ENCODE data around the gene SASS6. TPM values are rescaled to one million over a fixed set of nuclear protein-coding genes. Genes with fewer than 3 reads are reported as not detected.

Gene SASS6
- total and polyA plus RNA-seq, 4 donors, result 0.55 to 5.9 (median 1.3) TPM

DNA sequence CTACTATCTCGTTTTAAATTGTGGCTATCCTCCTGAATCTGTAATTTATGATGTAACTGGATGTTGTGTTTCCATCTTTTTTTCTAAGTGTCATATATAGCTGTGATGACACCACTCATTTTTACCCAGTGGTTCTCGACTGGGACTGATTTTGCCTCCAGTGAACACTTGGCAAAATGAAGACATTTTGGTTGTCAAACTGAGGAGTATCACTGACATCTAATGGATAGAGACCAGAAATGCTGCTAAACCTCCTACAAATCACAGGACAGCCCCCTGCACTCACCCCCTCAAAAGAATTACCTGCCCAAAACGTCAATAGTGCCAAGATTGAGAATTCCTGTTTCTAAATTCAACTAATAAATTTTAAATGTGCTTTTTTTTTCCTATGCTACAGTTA, 2.1 kb upstream of the SASS6 start:
- WGBS, result 77% methylated on average over 3 of the region's 3 CpGs
- Histone ChIP-seq H3K4me3 (ENCODE audit: low read depth in 1 of 3, low read length in 3 of 3) (no peak overlapping the region), H3K4me1 (ENCODE audit: control insufficient read depth in 4 of 4, insufficient read depth in 4 of 4, low read length in 3 of 4) (peaks cover 11 to 24% (median 21%) of the 10 kb centered on the region in 4 donors), H3K9me3 (ENCODE audit: control insufficient read depth in 4 of 4, low read length in 3 of 4) (no peaks in the 10 kb centered on the region), H3K27me3 (ENCODE audit: control insufficient read depth in 4 of 4, insufficient read depth in 4 of 4, low read length in 3 of 4) (no peaks in the 10 kb centered on the region), H3K27ac (ENCODE audit: low read depth in 1 of 2, low read length in 2 of 2) (no peak overlapping the region), H3K36me3 (ENCODE audit: control insufficient read depth in 4 of 4, insufficient read depth in 3 of 4, low read depth in 1 of 4, low read length in 3 of 4) (peaks cover 4 to 23% (median 16%) of the 10 kb centered on the region in 4 donors), H3K9ac (ENCODE audit: low read depth in 1 of 2, low read length in 2 of 2) (no peak overlapping the region)
- TF ChIP-seq, protein P1, sequence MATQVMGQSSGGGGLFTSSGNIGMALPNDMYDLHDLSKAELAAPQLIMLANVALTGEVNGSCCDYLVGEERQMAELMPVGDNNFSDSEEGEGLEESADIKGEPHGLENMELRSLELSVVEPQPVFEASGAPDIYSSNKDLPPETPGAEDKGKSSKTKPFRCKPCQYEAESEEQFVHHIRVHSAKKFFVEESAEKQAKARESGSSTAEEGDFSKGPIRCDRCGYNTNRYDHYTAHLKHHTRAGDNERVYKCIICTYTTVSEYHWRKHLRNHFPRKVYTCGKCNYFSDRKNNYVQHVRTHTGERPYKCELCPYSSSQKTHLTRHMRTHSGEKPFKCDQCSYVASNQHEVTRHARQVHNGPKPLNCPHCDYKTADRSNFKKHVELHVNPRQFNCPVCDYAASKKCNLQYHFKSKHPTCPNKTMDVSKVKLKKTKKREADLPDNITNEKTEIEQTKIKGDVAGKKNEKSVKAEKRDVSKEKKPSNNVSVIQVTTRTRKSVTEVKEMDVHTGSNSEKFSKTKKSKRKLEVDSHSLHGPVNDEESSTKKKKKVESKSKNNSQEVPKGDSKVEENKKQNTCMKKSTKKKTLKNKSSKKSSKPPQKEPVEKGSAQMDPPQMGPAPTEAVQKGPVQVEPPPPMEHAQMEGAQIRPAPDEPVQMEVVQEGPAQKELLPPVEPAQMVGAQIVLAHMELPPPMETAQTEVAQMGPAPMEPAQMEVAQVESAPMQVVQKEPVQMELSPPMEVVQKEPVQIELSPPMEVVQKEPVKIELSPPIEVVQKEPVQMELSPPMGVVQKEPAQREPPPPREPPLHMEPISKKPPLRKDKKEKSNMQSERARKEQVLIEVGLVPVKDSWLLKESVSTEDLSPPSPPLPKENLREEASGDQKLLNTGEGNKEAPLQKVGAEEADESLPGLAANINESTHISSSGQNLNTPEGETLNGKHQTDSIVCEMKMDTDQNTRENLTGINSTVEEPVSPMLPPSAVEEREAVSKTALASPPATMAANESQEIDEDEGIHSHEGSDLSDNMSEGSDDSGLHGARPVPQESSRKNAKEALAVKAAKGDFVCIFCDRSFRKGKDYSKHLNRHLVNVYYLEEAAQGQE (IDR thresholded peaks at IDR 0.05), result no peak
- TF ChIP-seq FOXA2 (IDR thresholded peaks at IDR 0.05), result no peak
- TF ChIP-seq, protein P2, sequence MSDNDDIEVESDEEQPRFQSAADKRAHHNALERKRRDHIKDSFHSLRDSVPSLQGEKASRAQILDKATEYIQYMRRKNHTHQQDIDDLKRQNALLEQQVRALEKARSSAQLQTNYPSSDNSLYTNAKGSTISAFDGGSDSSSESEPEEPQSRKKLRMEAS (IDR thresholded peaks at IDR 0.05), result no peak
- TF ChIP-seq TAF1 (conservative IDR thresholded peaks at IDR 0.05), result no peak
- no peak for TF ChIP-seq RAD21 (IDR thresholded peaks at IDR 0.05)
- no peak for TF ChIP-seq GABPA (IDR thresholded peaks at IDR 0.05 in 1 of 2, conservative IDR thresholded peaks at IDR 0.05 in 1 of 2)
- TF ChIP-seq, protein P3, sequence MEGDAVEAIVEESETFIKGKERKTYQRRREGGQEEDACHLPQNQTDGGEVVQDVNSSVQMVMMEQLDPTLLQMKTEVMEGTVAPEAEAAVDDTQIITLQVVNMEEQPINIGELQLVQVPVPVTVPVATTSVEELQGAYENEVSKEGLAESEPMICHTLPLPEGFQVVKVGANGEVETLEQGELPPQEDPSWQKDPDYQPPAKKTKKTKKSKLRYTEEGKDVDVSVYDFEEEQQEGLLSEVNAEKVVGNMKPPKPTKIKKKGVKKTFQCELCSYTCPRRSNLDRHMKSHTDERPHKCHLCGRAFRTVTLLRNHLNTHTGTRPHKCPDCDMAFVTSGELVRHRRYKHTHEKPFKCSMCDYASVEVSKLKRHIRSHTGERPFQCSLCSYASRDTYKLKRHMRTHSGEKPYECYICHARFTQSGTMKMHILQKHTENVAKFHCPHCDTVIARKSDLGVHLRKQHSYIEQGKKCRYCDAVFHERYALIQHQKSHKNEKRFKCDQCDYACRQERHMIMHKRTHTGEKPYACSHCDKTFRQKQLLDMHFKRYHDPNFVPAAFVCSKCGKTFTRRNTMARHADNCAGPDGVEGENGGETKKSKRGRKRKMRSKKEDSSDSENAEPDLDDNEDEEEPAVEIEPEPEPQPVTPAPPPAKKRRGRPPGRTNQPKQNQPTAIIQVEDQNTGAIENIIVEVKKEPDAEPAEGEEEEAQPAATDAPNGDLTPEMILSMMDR (IDR thresholded peaks at IDR 0.05; ENCODE audit: low read depth, low read length, missing input control), result no peak
- no peak for TF ChIP-seq FOXA1 (IDR thresholded peaks at IDR 0.05)
- no peak for TF ChIP-seq YY1 (IDR thresholded peaks at IDR 0.05)
- no peak for TF ChIP-seq HNF4A (conservative IDR thresholded peaks at IDR 0.05)
- TF ChIP-seq, protein P4, sequence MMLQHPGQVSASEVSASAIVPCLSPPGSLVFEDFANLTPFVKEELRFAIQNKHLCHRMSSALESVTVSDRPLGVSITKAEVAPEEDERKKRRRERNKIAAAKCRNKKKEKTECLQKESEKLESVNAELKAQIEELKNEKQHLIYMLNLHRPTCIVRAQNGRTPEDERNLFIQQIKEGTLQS (IDR thresholded peaks at IDR 0.05), result no peak
- TF ChIP-seq, protein P5, sequence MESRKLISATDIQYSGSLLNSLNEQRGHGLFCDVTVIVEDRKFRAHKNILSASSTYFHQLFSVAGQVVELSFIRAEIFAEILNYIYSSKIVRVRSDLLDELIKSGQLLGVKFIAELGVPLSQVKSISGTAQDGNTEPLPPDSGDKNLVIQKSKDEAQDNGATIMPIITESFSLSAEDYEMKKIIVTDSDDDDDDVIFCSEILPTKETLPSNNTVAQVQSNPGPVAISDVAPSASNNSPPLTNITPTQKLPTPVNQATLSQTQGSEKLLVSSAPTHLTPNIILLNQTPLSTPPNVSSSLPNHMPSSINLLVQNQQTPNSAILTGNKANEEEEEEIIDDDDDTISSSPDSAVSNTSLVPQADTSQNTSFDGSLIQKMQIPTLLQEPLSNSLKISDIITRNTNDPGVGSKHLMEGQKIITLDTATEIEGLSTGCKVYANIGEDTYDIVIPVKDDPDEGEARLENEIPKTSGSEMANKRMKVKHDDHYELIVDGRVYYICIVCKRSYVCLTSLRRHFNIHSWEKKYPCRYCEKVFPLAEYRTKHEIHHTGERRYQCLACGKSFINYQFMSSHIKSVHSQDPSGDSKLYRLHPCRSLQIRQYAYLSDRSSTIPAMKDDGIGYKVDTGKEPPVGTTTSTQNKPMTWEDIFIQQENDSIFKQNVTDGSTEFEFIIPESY (IDR thresholded peaks at IDR 0.05), result no peak
- no peak for TF ChIP-seq JUND (IDR thresholded peaks at IDR 0.05)
- no peak for TF ChIP-seq NR2F2 (IDR thresholded peaks at IDR 0.05)
- no peak for TF ChIP-seq EGR1 (IDR thresholded peaks at IDR 0.05; ENCODE audit: low read depth in 2 of 2)
- TF ChIP-seq SP1 (IDR thresholded peaks at IDR 0.05), result no peak
- TF ChIP-seq RXRA (IDR thresholded peaks at IDR 0.05), result no peak
- TF ChIP-seq HNF4G (IDR thresholded peaks at IDR 0.05), result no peak
- DNase-seq (ENCODE audit: low spot score), result no peak
